Activated CD8-positive, alpha-beta memory T cell treated with anti-CD3 and anti-CD28 coated beads, Interleukin-2, amount 10 ng/mL, durations not matched to agents 7 days and 5 days (primary cell): Measurements from ENCODE around the gene CD40LG. TPM values are rescaled to one million over a fixed set of nuclear protein-coding genes. Genes with fewer than 3 reads are reported as not detected.

Experiments
- ATAC-seq: fragments of 150-1000 bp; cut with Tn5 transposase; one replicate; pipeline ENCODE4 v1.10.0; 2021; ENCODE audit warnings: moderate library complexity
- CTCF ChIA-PET: fragments of 350-600 bp; sonication (Branson Sonifier 250); formaldehyde crosslinking; loops from one replicate; lab custom pipeline; 2021; ENCODE audit warnings: antibody characterized with exemption; lab: Charles Lee
- DNase-seq: peaks from one replicate; pipeline ENCODE4 v3.0.0-alpha.2; 2020
- H3K27ac Mint-ChIP-seq: one replicate; pipeline ENCODE4 v1.8.0; 2021; ENCODE audit warnings: mild to moderate bottlenecking, mixed read lengths
- H3K27me3 Mint-ChIP-seq: one replicate; pipeline ENCODE4 v1.8.0; 2021; ENCODE audit warnings: mixed read lengths
- H3K36me3 Mint-ChIP-seq: one replicate; pipeline ENCODE4 v1.8.0; 2021; ENCODE audit warnings: mild to moderate bottlenecking, mixed read lengths
- H3K4me1 Mint-ChIP-seq: one replicate; pipeline ENCODE4 v1.8.0; 2021; ENCODE audit warnings: mixed read lengths
- H3K4me3 Mint-ChIP-seq: one replicate; pipeline ENCODE4 v1.8.0; 2021; ENCODE audit warnings: mild to moderate bottlenecking, moderate library complexity, mixed read lengths
- H3K9me3 Mint-ChIP-seq: one replicate; pipeline ENCODE4 v1.8.0; 2022; ENCODE audit warnings: low read depth, mixed read lengths
- total RNA-seq, 2 experiments: library from RNA; stranded (reverse); gene quantifications; one replicate each; pipeline ENCODE4 v1.2.3, GENCODE V29; 2021

Gene CD40LG
- total RNA-seq, 2 experiments from 2014 or later, result 5.9 to 12.7 TPM

DNA sequence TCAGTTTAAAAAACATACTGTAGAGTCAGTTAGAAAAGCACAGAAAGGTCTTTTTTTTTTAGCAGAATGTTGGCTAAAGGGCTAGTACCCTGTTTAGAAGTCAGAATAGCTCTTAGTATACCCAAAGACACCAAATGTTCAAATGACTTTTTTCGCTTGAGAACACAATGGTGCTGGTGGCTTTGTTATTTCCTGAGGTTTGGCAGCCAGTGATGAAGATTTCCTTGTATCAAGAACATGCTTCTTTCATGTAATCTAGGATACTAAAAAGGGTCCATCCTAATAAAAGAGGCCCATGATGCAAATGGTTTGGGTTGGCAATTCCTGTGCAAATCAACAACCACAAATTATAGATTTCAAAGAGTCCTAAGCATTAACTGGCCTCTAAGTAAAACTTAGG, 21.1 kb upstream of the CD40LG start:
- CTCF ChIA-PET, result interaction anchor here (1.4 to 2.2 kb wide), 5 partner anchors 9 to 68 kb away, joined by 3 to 7 read pairs (median 5); no protein-coding TSS in a partner anchor
- no peaks in the 10 kb centered on the region for H3K27me3 Mint-ChIP-seq
- peak overlapping the region; percentile 93 for H3K27ac Mint-ChIP-seq
- peaks cover 3% of the 10 kb centered on the region for H3K9me3 Mint-ChIP-seq
- peaks cover 95% of the 10 kb centered on the region for H3K4me1 Mint-ChIP-seq
- H3K36me3 Mint-ChIP-seq, result peaks cover 14% of the 10 kb centered on the region
- no peak for DNase-seq
- peak overlapping the region; percentile 40 for H3K4me3 Mint-ChIP-seq
- ATAC-seq, result peak; percentile 4

DNA sequence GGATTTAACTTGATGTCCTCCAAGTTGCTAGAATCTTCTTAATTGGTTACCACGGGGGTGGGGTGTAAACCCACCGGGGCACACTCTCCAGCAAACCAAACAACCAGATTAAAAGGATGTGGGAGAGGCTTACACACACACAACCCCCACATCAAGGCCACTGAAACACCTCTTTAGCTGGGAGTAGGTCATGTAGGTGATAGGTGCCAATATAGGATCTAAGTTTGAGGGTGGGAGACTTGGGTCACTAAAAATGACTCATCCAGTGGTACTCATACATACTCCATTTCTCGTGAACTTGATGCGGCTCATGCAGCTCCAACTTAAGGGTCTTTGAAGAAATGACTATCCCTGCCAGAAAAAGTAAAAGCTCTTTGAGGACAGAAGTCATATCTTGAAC, 20.5 kb upstream of the CD40LG start:
- peak overlapping the region; percentile 18 for H3K4me3 Mint-ChIP-seq

DNA sequence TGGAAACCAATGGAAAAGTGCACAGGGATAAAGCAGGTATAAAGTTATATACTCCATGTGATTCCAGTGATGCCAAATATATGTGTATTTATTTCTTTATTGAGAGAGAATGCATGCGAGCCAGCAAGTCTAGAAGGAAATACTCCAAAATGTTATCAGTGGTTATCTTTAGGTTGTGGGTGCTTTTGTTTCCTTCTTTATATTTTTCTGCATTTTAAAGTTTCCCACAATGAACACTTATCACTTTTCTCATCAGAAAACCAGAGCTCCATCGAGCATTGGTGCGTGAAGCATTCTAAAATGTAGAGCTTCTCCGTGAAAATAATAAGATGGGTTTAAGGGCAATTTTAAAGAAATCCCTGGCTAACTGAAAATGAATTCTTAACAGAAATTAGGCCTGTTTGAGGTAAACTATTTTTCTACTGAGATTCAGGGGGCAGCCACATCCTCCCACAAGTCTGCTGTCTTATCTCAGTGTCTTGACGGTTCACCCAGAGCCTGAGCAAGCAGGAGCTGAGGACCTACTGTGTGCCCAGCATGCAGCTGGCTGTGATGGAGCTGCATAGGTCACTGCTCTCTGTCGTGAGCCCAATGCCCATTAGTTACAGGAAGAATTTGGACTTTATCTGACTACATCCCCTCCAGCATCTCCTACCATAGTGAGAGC, 18.7 kb upstream of the CD40LG start:
- Mint-ChIP-seq H3K36me3 (peaks cover 16% of the 10 kb centered on the region), H3K27me3 (no peaks in the 10 kb centered on the region), H3K27ac (peak overlapping the region; percentile 90), H3K4me1 (peaks cover 88% of the 10 kb centered on the region), H3K9me3 (peaks cover 6% of the 10 kb centered on the region), H3K4me3 (no peak overlapping the region)
- CTCF ChIA-PET, result interaction anchor here (1.0 to 1.8 kb wide), 2 partner anchors 9 to 52 kb away, joined by 3 to 4 read pairs; no protein-coding TSS in a partner anchor
- ATAC-seq (peak; percentile 14), DNase-seq (peak; percentile 76)

More for the DNA sequence above, 20.5 kb upstream of the CD40LG start:
- H3K27me3 Mint-ChIP-seq, result no peaks in the 10 kb centered on the region
- H3K36me3 Mint-ChIP-seq, result peaks cover 12% of the 10 kb centered on the region
- H3K27ac Mint-ChIP-seq, result peak overlapping the region; percentile 93
- peak; percentile 65 for ATAC-seq
- H3K9me3 Mint-ChIP-seq, result peaks cover 3% of the 10 kb centered on the region
- H3K4me1 Mint-ChIP-seq, result peaks cover 94% of the 10 kb centered on the region
- CTCF ChIA-PET, result interaction anchor here (1.2 to 2.2 kb wide), 5 partner anchors 9 to 67 kb away, joined by 3 to 7 read pairs (median 5); no protein-coding TSS in a partner anchor
- DNase-seq, result peak; percentile 67

DNA sequence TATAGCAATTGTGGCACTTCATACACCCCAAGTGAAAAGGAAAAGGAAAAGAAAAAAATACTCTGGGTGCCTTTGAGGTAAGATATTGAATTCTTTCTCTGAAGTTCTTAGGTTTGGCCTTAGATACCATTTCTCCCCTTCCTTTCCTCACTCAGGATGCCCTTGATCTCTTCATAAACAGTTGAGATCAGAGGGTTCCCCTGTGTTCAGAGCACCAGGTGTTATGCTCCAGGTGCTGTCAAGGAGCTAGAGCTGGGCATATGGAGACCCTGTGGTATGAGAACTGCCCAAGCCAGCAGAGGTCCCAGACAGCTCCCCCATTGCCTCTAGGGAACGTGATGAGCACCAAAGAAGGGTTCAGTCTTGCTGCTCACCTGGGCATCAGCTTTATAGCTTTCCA, 17.1 kb upstream of the CD40LG start:
- ATAC-seq (no peak), DNase-seq (no peak)
- Mint-ChIP-seq H3K4me1 (peaks cover 86% of the 10 kb centered on the region), H3K36me3 (peaks cover 14% of the 10 kb centered on the region), H3K9me3 (peaks cover 3% of the 10 kb centered on the region), H3K4me3 (no peak overlapping the region), H3K27ac (peak overlapping the region; percentile 90), H3K27me3 (no peaks in the 10 kb centered on the region)
- CTCF ChIA-PET, result no interaction called here

DNA sequence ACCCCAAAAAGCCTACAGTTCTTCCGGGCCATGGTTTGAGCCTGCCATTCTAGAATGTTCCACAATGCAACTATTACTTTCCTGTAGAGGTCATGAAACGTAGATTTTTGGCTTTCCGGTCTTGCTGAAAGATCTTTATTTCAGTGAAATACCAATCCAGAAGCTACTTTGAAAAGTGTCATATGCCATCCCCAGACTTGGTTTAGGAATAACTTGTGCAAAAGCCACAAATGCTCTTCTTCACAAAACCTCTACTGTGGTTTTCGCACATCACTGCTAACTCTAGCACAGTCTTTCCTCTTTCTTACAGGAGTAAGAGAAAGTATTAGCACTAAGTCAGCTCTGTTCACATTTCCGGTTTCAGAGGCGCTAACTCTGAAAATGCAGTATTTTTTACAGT, 12.7 kb upstream of the CD40LG start:
- Mint-ChIP-seq H3K36me3 (peaks cover 23% of the 10 kb centered on the region), H3K9me3 (peaks cover 3% of the 10 kb centered on the region), H3K4me1 (peaks cover 86% of the 10 kb centered on the region), H3K4me3 (peak overlapping the region; percentile 51), H3K27ac (peak overlapping the region; percentile 89), H3K27me3 (no peaks in the 10 kb centered on the region)
- CTCF ChIA-PET, result interaction anchor here (1.0 to 2.1 kb wide), 10 partner anchors 8 to 57 kb away, joined by 3 to 11 read pairs (median 3); no protein-coding TSS in a partner anchor
- ATAC-seq, result peak; percentile 76
- peak; percentile 60 for DNase-seq

DNA sequence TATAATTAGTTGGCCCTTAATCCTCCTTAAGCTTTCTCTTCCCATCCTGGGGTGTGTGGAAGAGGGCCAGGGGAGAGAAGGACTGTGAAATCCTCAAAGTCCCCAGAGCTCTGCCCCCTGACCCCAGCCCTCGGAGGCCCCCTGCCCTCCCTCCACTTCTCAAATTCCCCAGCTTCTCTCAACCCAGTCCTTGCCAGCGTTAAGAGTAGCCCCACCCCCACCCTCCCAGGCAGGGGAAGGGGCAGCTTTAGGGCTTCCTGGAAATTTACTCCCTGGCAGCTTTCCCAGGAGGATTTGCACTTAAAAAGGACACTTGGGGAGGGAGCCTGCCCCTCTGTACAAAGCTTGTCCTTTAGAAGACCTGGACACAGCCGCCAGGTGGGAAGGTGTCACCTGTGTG, 11.8 kb upstream of the CD40LG start:
- Mint-ChIP-seq H3K9me3 (peaks cover 3% of the 10 kb centered on the region), H3K4me1 (peaks cover 85% of the 10 kb centered on the region), H3K4me3 (no peak overlapping the region), H3K27me3 (no peaks in the 10 kb centered on the region), H3K36me3 (peaks cover 32% of the 10 kb centered on the region), H3K27ac (peak overlapping the region; percentile 89)
- CTCF ChIA-PET, result interaction anchor here (1.3 to 2.1 kb wide), 5 partner anchors 9 to 58 kb away, joined by 3 to 11 read pairs (median 5); no protein-coding TSS in a partner anchor
- no peak for ATAC-seq
- DNase-seq, result no peak

DNA sequence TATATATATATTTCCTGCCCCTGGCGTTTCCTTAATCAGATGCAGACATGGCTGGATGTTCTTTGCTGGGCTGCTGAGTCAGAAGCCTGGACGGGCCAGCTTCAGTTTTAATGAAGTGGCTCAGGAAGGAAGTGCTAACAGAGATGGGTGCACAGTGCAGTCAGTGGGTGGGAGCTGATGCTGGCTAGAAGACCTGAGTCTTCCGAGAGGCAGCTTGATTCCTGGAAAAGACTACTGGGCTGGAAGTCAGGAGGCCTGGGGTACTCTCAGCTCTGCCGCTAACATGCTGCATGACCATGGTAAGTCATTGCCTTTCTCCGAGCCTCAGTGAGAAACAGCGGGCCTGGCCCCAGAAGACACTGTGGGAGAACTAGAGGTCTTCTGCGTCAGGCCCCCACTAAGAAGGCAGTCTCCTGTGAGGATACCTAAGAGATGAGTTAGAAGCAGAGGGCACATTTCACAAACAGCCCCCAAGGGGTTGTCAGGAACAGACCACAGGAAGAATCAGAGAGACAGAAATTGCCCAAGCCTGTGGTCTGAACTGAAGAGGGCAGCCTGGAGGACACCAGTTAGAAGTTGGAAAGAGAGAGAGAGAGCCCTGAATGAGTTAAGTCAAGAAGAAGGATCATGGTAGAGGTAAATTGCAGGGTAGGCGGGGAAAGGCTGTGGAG, 8.3 kb upstream of the CD40LG start:
- H3K4me1 Mint-ChIP-seq, result peaks cover 90% of the 10 kb centered on the region

DNA sequence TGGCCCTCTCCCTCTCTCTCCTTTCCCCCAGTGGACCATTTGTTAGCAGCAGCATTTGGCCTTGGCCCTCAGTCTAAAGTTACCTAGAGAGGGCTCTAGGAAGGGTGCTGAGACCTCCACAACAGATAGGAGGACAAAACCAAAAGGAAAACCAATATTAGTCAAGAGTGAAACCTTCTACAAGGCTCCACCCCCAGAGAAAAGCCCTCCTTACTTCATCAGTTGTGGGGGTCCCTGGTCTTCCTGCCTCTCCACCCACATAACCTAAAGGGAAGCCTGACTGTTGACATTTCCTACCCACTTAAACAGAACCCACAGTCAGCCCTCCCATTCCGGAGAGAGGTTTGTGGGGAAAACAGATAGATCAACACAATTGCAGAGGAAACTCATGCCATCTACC, 4.7 kb upstream of the CD40LG start:
- DNase-seq (peak; percentile 50), ATAC-seq (peak; percentile 72)
- Mint-ChIP-seq H3K9me3 (peaks cover 7% of the 10 kb centered on the region), H3K27me3 (no peaks in the 10 kb centered on the region), H3K4me1 (peaks cover 78% of the 10 kb centered on the region), H3K36me3 (peaks cover 55% of the 10 kb centered on the region), H3K4me3 (peak overlapping the region; percentile 40), H3K27ac (peak overlapping the region; percentile 89)
- CTCF ChIA-PET, result interaction anchor here (1.2 kb wide), 2 partner anchors 10 to 35 kb away, joined by 3 to 4 read pairs; no protein-coding TSS in a partner anchor

More for the DNA sequence above, 8.3 kb upstream of the CD40LG start:
- CTCF ChIA-PET, result interaction anchor here (0.7 to 2.4 kb wide), 3 partner anchors 31 to 62 kb away, joined by 4 to 10 read pairs (median 6); no protein-coding TSS in a partner anchor
- Mint-ChIP-seq H3K27me3 (no peaks in the 10 kb centered on the region), H3K36me3 (peaks cover 40% of the 10 kb centered on the region), H3K4me3 (peak overlapping the region; percentile 94), H3K9me3 (no peaks in the 10 kb centered on the region), H3K27ac (peak overlapping the region; percentile 91)
- peak; percentile 17 for ATAC-seq
- peak; percentile 55 for DNase-seq

DNA sequence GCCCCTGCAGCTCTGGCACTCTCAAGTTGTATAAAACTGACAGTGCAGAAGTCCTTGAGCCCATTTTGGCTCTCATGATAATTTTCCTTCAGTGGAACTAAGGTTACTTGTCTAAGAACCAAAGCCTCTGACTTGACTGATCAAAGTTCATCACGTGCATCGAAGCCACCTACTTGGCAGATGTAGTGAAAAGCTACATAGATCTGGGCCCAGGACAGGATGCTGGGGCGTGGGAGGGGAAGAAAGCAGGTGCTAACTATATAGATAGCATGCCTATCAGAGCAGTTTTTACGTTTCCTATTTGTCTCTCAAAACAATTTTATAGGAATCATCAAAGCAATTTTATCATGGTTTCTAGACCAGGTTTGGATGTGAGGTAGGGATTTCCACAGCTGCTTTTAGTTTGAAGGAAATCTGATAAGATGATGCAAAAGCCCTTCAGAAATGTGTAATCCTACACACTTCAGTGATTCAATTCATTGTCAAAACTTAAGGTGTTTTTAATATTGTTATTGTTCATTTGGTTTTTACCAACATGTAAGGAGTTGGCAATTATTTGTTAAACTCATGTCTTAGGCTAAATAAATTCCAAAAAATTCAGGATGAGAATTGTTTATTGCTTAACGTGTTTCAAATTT, 1.2 kb upstream of the CD40LG start:
- H3K4me3 Mint-ChIP-seq, result no peak overlapping the region
- H3K9me3 Mint-ChIP-seq, result peaks cover 7% of the 10 kb centered on the region
- peaks cover 43% of the 10 kb centered on the region for H3K36me3 Mint-ChIP-seq
- H3K4me1 Mint-ChIP-seq, result peaks cover 47% of the 10 kb centered on the region
- DNase-seq (no peak), ATAC-seq (no peak)
- H3K27me3 Mint-ChIP-seq, result no peaks in the 10 kb centered on the region
- CTCF ChIA-PET, result no interaction called here
- H3K27ac Mint-ChIP-seq, result no peak overlapping the region

DNA sequence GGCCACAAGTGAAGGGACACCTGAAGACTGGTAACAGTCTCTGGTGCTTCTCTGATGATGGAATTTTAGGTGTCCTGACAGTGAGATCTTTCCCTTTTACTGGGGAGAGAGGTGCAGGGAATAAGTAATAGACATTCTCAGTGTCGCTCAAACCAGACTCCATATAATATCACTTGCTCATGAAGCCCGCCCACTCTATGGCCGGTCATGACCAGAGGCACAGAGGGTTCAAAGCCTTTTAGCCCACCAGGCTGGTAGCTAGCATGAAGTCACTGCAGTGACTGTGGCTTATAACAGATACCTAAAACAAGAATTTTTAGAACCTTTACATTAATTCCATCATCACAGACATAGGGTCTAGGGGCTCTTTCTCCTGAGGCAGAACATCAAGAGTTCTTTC, 2.9 kb downstream of the CD40LG start:
- ATAC-seq, result no peak
- CTCF ChIA-PET, result no interaction called here
- no peak for DNase-seq
- peak overlapping the region; percentile 40 for H3K4me3 Mint-ChIP-seq
- H3K27ac Mint-ChIP-seq, result no peak overlapping the region
- H3K27me3 Mint-ChIP-seq, result no peaks in the 10 kb centered on the region
- peaks cover 29% of the 10 kb centered on the region for H3K4me1 Mint-ChIP-seq
- peaks cover 3% of the 10 kb centered on the region for H3K9me3 Mint-ChIP-seq
- peaks cover 43% of the 10 kb centered on the region for H3K36me3 Mint-ChIP-seq

DNA sequence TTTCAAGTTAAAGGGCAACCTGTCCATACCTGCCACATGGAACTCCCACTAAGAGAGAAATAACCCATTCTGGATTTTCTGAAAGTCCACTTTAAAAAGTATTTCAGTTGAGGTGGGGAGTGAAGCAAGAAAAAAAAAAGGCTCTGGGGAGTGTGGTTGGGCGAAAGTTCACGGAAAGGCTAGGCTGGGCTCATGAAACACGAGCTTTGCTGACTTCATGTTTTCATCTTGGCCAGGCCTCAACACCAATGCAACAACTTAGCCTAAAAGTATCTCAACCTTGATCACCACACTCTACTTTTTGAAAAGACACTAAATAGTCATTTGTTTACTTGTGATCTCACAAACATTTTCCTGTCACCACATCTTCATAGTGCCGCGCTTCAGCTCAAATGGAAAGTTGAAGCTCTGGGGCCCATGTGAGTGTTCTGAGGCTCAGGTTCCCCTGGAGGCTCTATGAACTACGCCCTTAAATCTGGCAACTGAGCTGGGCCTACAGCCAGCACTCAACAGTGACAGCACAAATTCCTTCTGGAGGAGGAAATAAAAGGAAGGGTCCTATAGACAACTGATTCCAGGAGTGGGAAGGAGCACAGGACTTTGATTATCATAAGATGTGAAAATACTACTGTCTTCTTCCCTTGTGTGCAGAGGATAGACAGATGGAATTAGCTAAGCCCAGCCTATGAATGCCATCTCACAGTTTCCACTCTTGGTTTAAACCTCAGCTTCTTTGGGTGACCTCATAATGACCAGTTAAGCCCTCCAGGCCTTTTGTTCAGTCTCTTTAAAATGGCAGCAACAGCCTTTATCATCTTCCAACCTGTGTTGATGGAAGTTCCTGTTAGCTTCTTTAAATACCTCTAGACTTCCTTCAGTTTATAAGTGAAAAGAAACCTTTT, 5.1 kb downstream of the CD40LG start:
- ATAC-seq, result peak; percentile 55
- Mint-ChIP-seq H3K4me3 (no peak overlapping the region), H3K4me1 (peaks cover 22% of the 10 kb centered on the region), H3K36me3 (peaks cover 40% of the 10 kb centered on the region), H3K27ac (peak overlapping the region; percentile 19), H3K9me3 (no peaks in the 10 kb centered on the region), H3K27me3 (no peaks in the 10 kb centered on the region)
- no peak for DNase-seq
- CTCF ChIA-PET, result interaction anchor here (1.0 kb wide), 1 partner anchor 9 kb away, joined by 3 read pairs; no protein-coding TSS in a partner anchor

DNA sequence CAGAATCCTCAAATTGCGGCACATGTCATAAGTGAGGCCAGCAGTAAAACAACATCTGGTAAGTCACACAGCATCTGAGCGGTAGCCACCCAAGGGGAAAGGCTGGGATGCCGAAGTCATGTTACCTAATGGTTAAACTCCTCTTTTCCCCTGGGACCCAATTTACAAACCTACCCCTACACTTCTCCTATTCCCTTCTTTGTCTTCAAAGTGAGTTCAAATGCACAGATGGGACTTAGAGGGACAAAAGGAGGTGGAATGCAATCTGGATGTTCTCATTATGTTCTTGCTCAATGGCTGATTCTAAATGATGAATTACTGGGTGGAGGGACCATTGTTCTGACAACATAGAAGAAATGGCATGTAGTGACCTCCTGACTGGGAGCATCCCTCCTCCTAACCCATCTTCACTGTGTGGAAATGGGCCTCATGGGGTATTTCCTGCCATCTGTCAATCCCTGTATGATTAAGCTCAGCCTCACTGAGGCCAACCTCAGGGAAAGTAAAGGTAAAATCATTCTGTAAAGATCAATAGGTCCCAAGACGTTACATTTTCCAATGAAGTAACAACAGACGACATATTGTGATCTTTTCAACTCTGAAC, 8.5 kb downstream of the CD40LG start:
- no peak for ATAC-seq
- Mint-ChIP-seq H3K27me3 (no peaks in the 10 kb centered on the region), H3K36me3 (peaks cover 43% of the 10 kb centered on the region), H3K4me1 (peaks cover 38% of the 10 kb centered on the region), H3K4me3 (no peak overlapping the region), H3K9me3 (no peaks in the 10 kb centered on the region), H3K27ac (no peak overlapping the region)
- DNase-seq, result no peak
- CTCF ChIA-PET, result no interaction called here
